ENCODE data around the gene MMGT1.

Gene MMGT1

GRCh38 chrX:135973548-135974278 lies at the start of gene MMGT1:
Gene MMGT1, minus strand, starts transcription at chrX:135973988. Its CDS starts 313 bp downstream, at chrX:135973675.
- Mint-ChIP-seq H3K4me3 (peak within 1 kb of the TSS; percentile 91), H3K27me3 (peaks cover 12% of the 10 kb centered on the region), H3K9me3 (no peaks in the 10 kb centered on the region), H3K4me1 (ENCODE audit: low read depth) (peaks cover 19% of the 10 kb centered on the region), H3K36me3 (ENCODE audit: low read depth) (peaks cover 18% of the 10 kb centered on the region), H3K27ac (peak within 1 kb of the TSS; percentile 99)
- peak; percentile 86 for DNase-seq

DNA sequence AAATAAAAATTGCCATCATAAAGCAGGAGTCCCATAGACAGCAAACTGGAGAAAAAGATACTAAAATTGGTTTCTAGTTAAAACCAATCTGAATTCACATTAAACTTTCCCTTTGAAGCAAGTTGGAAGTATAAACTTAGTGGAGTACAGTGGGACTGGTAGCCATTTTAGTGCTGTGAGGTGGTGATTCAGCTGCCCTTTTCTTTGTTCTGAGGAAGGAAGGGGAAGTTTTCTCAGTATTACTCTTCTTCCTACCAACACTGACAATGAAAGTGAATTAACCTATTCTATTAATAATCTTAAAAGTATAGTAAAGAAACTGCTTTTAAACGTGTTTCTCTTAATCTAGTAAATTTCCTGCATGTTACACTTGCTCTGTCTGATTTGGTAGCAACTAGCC lies 48.1 kb upstream of the MMGT1 start:
- DNase-seq: no peak
- no peaks in the 10 kb centered on the region for H3K9me3 Mint-ChIP-seq
- H3K36me3 Mint-ChIP-seq (ENCODE audit: low read depth): peaks cover 20% of the 10 kb centered on the region
- peaks cover 11% of the 10 kb centered on the region for H3K27me3 Mint-ChIP-seq
- no peak overlapping the region for H3K4me3 Mint-ChIP-seq
- peaks cover 9% of the 10 kb centered on the region for H3K4me1 Mint-ChIP-seq (ENCODE audit: low read depth)
- peak overlapping the region; percentile 61 for H3K27ac Mint-ChIP-seq

GRCh38 chrX:136021160-136021559 lies 47.4 kb upstream of the MMGT1 start:
- Mint-ChIP-seq H3K4me1 (ENCODE audit: low read depth) (peaks cover 9% of the 10 kb centered on the region), H3K27ac (peak overlapping the region; percentile 61), H3K9me3 (no peaks in the 10 kb centered on the region), H3K36me3 (ENCODE audit: low read depth) (peaks cover 20% of the 10 kb centered on the region), H3K4me3 (no peak overlapping the region), H3K27me3 (peaks cover 11% of the 10 kb centered on the region)
- no peak for DNase-seq

- H3K4me1 Mint-ChIP-seq (ENCODE audit: low read depth): peaks cover 9% of the 10 kb centered on the region
- no peaks in the 10 kb centered on the region for H3K9me3 Mint-ChIP-seq
- H3K27ac Mint-ChIP-seq: no peak overlapping the region
- H3K4me3 Mint-ChIP-seq: no peak overlapping the region
- H3K27me3 Mint-ChIP-seq: peaks cover 10% of the 10 kb centered on the region
- DNase-seq: no peak
- peaks cover 23% of the 10 kb centered on the region for H3K36me3 Mint-ChIP-seq (ENCODE audit: low read depth)
Observed at GRCh38 chrX:136019226-136019625, 45.4 kb upstream of the MMGT1 start.

- H3K4me3 Mint-ChIP-seq: no peak overlapping the region
- H3K36me3 Mint-ChIP-seq (ENCODE audit: low read depth): peaks cover 35% of the 10 kb centered on the region
- no peaks in the 10 kb centered on the region for H3K9me3 Mint-ChIP-seq
- H3K27me3 Mint-ChIP-seq: peaks cover 9% of the 10 kb centered on the region
- DNase-seq: no peak
- H3K27ac Mint-ChIP-seq: no peak overlapping the region
- H3K4me1 Mint-ChIP-seq (ENCODE audit: low read depth): peaks cover 9% of the 10 kb centered on the region
Observed at GRCh38 chrX:136016881-136017280, 43.1 kb upstream of the MMGT1 start.

- no peak overlapping the region for H3K27ac Mint-ChIP-seq
- H3K36me3 Mint-ChIP-seq (ENCODE audit: low read depth): peaks cover 37% of the 10 kb centered on the region
- no peak for DNase-seq
- no peaks in the 10 kb centered on the region for H3K4me1 Mint-ChIP-seq (ENCODE audit: low read depth)
- no peaks in the 10 kb centered on the region for H3K9me3 Mint-ChIP-seq
- no peak overlapping the region for H3K4me3 Mint-ChIP-seq
- peaks cover 3% of the 10 kb centered on the region for H3K27me3 Mint-ChIP-seq
Observed at GRCh38 chrX:136015016-136015415, 41.2 kb upstream of the MMGT1 start.

DNA sequence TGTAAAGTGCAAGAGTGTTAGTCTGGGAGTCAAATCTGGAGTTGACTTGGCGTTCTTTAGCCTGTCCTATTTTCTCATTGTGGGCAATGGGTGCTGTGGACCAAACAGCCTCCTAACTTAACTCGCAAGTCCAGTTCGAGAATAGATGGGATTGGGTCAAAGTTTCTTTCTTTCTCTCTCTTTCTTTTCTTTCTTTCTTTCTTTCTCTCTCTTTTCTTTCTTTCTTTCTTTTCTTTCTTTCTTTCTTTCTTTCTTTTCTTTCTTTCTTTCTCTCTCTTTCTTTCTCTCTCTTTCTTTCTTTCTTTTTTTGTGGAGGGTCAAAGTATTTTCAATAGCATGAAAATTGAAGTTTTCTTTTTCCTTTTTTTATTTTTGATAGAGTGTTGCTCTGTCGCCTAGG lies 14.5 kb upstream of the MMGT1 start:
- H3K36me3 Mint-ChIP-seq (ENCODE audit: low read depth): peaks cover 6% of the 10 kb centered on the region
- DNase-seq: no peak
- H3K27me3 Mint-ChIP-seq: peaks cover 13% of the 10 kb centered on the region
- H3K9me3 Mint-ChIP-seq: no peaks in the 10 kb centered on the region
- peaks cover 45% of the 10 kb centered on the region for H3K4me1 Mint-ChIP-seq (ENCODE audit: low read depth)
- H3K4me3 Mint-ChIP-seq: no peak overlapping the region
- no peak overlapping the region for H3K27ac Mint-ChIP-seq

DNA sequence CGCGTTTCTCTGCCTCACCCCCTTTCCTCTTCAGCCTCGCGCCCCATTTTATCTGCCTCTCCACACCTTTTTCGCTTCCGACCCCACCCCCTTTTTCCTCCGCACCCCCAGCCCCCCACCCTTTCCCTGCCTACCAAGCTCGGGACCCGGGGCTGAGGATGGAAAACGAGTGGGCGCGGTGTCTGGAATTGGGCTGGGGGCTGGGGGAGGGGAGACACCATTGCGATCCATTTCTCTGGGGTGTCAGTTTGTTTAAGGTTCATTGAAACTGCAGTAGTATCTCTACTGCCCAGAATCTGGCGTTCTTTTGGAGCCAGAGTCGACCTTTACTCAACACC lies 12.2 kb upstream of the MMGT1 start:
- Mint-ChIP-seq H3K4me3 (peak overlapping the region; percentile 85), H3K36me3 (ENCODE audit: low read depth) (peaks cover 6% of the 10 kb centered on the region), H3K4me1 (ENCODE audit: low read depth) (peaks cover 50% of the 10 kb centered on the region), H3K27me3 (peaks cover 26% of the 10 kb centered on the region), H3K27ac (peak overlapping the region; percentile 83), H3K9me3 (no peaks in the 10 kb centered on the region)
- DNase-seq: no peak

GRCh38 chrX:135985157-135985972 lies 11.6 kb upstream of the MMGT1 start, which contains the start of gene SLC9A6:
Gene SLC9A6, plus strand, starts transcription at chrX:135985435. Its CDS starts 224 bp downstream, at chrX:135985659.
- Mint-ChIP-seq H3K4me3 (peak within 1 kb of the TSS; percentile 85), H3K36me3 (ENCODE audit: low read depth) (peaks cover 4% of the 10 kb centered on the region), H3K4me1 (ENCODE audit: low read depth) (peaks cover 50% of the 10 kb centered on the region), H3K27me3 (peaks cover 28% of the 10 kb centered on the region), H3K27ac (peak within 1 kb of the TSS; percentile 87), H3K9me3 (no peaks in the 10 kb centered on the region)
- DNase-seq: peak; percentile 79

GRCh38 chrX:135984791-135985156 lies 11.0 kb upstream of the MMGT1 start:
- Mint-ChIP-seq H3K4me3 (peak overlapping the region; percentile 85), H3K27me3 (peaks cover 28% of the 10 kb centered on the region), H3K9me3 (no peaks in the 10 kb centered on the region), H3K36me3 (ENCODE audit: low read depth) (peaks cover 4% of the 10 kb centered on the region), H3K4me1 (ENCODE audit: low read depth) (peaks cover 50% of the 10 kb centered on the region), H3K27ac (peak overlapping the region; percentile 87)
- DNase-seq: no peak

GRCh38 chrX:135984256-135984655 lies 10.5 kb upstream of the MMGT1 start:
- no peak for DNase-seq
- Mint-ChIP-seq H3K9me3 (no peaks in the 10 kb centered on the region), H3K4me3 (peak overlapping the region; percentile 85), H3K36me3 (ENCODE audit: low read depth) (no peaks in the 10 kb centered on the region), H3K27me3 (peaks cover 28% of the 10 kb centered on the region), H3K4me1 (ENCODE audit: low read depth) (peaks cover 46% of the 10 kb centered on the region), H3K27ac (peak overlapping the region; percentile 87)

- DNase-seq: no peak
- Mint-ChIP-seq H3K4me1 (ENCODE audit: low read depth) (peaks cover 41% of the 10 kb centered on the region), H3K27ac (peak overlapping the region; percentile 87), H3K4me3 (peak overlapping the region; percentile 85), H3K9me3 (no peaks in the 10 kb centered on the region), H3K27me3 (peaks cover 33% of the 10 kb centered on the region), H3K36me3 (ENCODE audit: low read depth) (no peaks in the 10 kb centered on the region)
Observed at GRCh38 chrX:135982860-135983259, 9.1 kb upstream of the MMGT1 start.

DNA sequence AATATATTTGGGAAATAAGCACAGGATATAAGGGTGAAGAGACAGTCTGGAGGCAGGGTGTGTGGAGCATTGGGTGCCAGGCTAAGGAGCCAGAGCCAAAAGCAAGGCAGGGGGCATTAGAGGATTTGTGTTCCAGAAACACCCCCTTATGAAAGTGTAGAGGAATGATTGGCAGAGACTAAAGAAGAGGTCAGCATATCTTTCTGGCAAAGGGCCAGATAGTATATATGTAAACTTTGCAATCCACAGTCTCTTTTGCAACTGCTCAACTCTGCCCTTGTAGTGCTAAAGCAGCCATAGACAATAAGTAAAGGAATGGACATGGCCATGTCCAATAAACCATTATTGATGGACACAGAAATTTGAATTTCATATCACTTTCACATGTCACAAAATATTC lies 7.9 kb upstream of the MMGT1 start:
- no peaks in the 10 kb centered on the region for H3K36me3 Mint-ChIP-seq (ENCODE audit: low read depth)
- H3K9me3 Mint-ChIP-seq: no peaks in the 10 kb centered on the region
- H3K27me3 Mint-ChIP-seq: peaks cover 33% of the 10 kb centered on the region
- no peak overlapping the region for H3K27ac Mint-ChIP-seq
- DNase-seq: no peak
- H3K4me1 Mint-ChIP-seq (ENCODE audit: low read depth): peaks cover 36% of the 10 kb centered on the region
- H3K4me3 Mint-ChIP-seq: no peak overlapping the region

DNA sequence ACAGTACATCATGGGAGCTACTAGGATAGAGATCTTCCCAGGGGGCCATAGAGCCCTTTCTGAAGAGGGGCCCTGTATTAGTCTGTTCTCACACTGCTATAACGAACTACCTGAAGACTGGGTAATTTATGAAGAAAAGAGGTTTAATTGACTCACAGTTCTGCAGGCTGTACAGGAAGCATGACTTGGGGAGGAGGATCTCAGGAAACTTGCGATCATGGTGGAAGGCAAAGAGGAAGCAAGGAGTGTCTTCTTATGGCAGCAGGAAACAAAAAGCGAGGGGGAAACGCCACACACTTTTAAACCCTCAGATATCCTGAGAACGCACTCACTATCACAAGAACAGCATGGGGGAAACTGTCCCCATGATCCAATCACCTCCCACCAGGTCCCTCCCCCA lies 7.2 kb upstream of the MMGT1 start:
- no peaks in the 10 kb centered on the region for H3K9me3 Mint-ChIP-seq
- peaks cover 35% of the 10 kb centered on the region for H3K4me1 Mint-ChIP-seq (ENCODE audit: low read depth)

GRCh38 chrX:135977611-135978010 lies 3.8 kb upstream of the MMGT1 start:
- DNase-seq: no peak
- no peak overlapping the region for H3K27ac Mint-ChIP-seq
- peaks cover 23% of the 10 kb centered on the region for H3K27me3 Mint-ChIP-seq
- H3K4me1 Mint-ChIP-seq (ENCODE audit: low read depth): peaks cover 17% of the 10 kb centered on the region
- peaks cover 8% of the 10 kb centered on the region for H3K36me3 Mint-ChIP-seq (ENCODE audit: low read depth)
- no peak overlapping the region for H3K4me3 Mint-ChIP-seq
- H3K9me3 Mint-ChIP-seq: no peaks in the 10 kb centered on the region

More for the DNA sequence above, 7.2 kb upstream of the MMGT1 start:
- DNase-seq: no peak
- Mint-ChIP-seq H3K27me3 (peaks cover 33% of the 10 kb centered on the region), H3K27ac (no peak overlapping the region), H3K36me3 (ENCODE audit: low read depth) (no peaks in the 10 kb centered on the region), H3K4me3 (no peak overlapping the region)
